HL-60/S4 treated with retinoic acid at 250 ng/mL for 4 days and 3 days (cell line): Measurements from ENCODE around the gene TESK1.
"Not testable (repeated sequence)": the region's sequence is repeated elsewhere in the genome, so short reads cannot be mapped to it uniquely, and the experiment has no call there.

Experiments
- in situ Hi-C: fragments of 300-500 bp; cut with MboI; formaldehyde crosslinking; loops from 2 replicates; pipeline ENCODE4 v1.7.0; 2022; ENCODE audit warnings: low sequenced_read_pairs

TESK1 gene

GRCh38 chr9:35612843-35613242 lies 7.8 kb downstream of the TESK1 start:
- in situ Hi-C loops = no loop called here

GRCh38 chr9:35615981-35616680 lies 11.1 kb downstream of the TESK1 start:
- in situ Hi-C loops = no loop called here

- in situ Hi-C loops = no loop called here
These were observed 11.8 kb downstream of the TESK1 start for GRCh38 chr9:35616681-35617459.

GRCh38 chr9:35617548-35617947 lies 12.5 kb downstream of the TESK1 start:
- in situ Hi-C loops = no loop called here

GRCh38 chr9:35618325-35618727 lies 13.3 kb downstream of the TESK1 start, which contains the start of gene CD72:
Gene CD72 (minus strand): TSS chr9:35618413. CDS start chr9:35618303, 110 bp downstream.
- in situ Hi-C loops = no loop called here

- in situ Hi-C loops = no loop called here
These were observed 14.1 kb downstream of the TESK1 start for GRCh38 chr9:35618854-35619799.

- in situ Hi-C loops = no loop called here
These were observed 14.7 kb downstream of the TESK1 start for GRCh38 chr9:35619800-35620158.

GRCh38 chr9:35627575-35627974 lies 22.5 kb downstream of the TESK1 start:
- in situ Hi-C loops = no loop called here

- in situ Hi-C loops = no loop called here
These were observed 23.4 kb downstream of the TESK1 start for GRCh38 chr9:35628389-35628991.

GRCh38 chr9:35629597-35629996 lies 24.5 kb downstream of the TESK1 start:
- in situ Hi-C loops = no loop called here

GRCh38 chr9:35635730-35636129 lies 30.7 kb downstream of the TESK1 start:
- in situ Hi-C loops = no loop called here

- in situ Hi-C loops = no loop called here
These were observed 31.2 kb downstream of the TESK1 start for GRCh38 chr9:35636135-35636876.

GRCh38 chr9:35636877-35637246 lies 31.8 kb downstream of the TESK1 start:
- in situ Hi-C loops = not testable (repeated sequence)

GRCh38 chr9:35637427-35637955 lies 32.4 kb downstream of the TESK1 start:
- in situ Hi-C loops = not testable (repeated sequence)

- in situ Hi-C loops = not testable (repeated sequence)
These were observed 33.7 kb downstream of the TESK1 start for GRCh38 chr9:35638751-35639150.

- in situ Hi-C loops = not testable (repeated sequence)
These were observed 34.2 kb downstream of the TESK1 start for GRCh38 chr9:35639225-35639624.

GRCh38 chr9:35639631-35640030 lies 34.6 kb downstream of the TESK1 start:
- in situ Hi-C loops = no loop called here

GRCh38 chr9:35640431-35640830 lies 35.4 kb downstream of the TESK1 start:
- in situ Hi-C loops = not testable (repeated sequence)

GRCh38 chr9:35641478-35641877 lies 36.4 kb downstream of the TESK1 start:
- in situ Hi-C loops = not testable (repeated sequence)

GRCh38 chr9:35643046-35643445 lies 38.0 kb downstream of the TESK1 start:
- in situ Hi-C loops = no loop called here
